Stimulated activated naive B cell treated with anti-CD40 and anti-IgM and Interleukin-4, amounts not matched to agents 10 μg/mL and 1 μg/mL and 100 μg/mL, for 72 hours (primary cell): ENCODE data around the gene USO1.
A peak's percentile ranks its signal among the peaks of the same experiment; 100 is the strongest.
"Not testable (repeated sequence)": the region's sequence is repeated elsewhere in the genome, so short reads cannot be mapped to it uniquely, and the experiment has no call there.

Experiments used
- ATAC-seq, 2 donors: fragments of 150-1000 bp; cut with Tn5 transposase; replicated peaks; 2 replicates each; pipeline ENCODE4 v1.10.0; 2021; ENCODE audit warnings: moderate library complexity in 1 of 2
- DNase-seq: peaks from one replicate; pipeline ENCODE4 v3.0.0; 2021
- H3K27ac Mint-ChIP-seq: one replicate; pipeline ENCODE4 v1.8.0; 2022; ENCODE audit warnings: mild to moderate bottlenecking, mixed read lengths
- H3K27me3 Mint-ChIP-seq, 2 donors: one replicate each; pipeline ENCODE4 v1.8.0; 2022; ENCODE audit warnings: mixed read lengths in 2 of 2
- H3K36me3 Mint-ChIP-seq, 2 donors: one replicate each; pipeline ENCODE4 v1.8.0; 2022; ENCODE audit warnings: mixed read lengths in 2 of 2, mild to moderate bottlenecking in 1 of 2
- H3K4me1 Mint-ChIP-seq, 2 donors: one replicate each; pipeline ENCODE4 v1.8.0; 2022; ENCODE audit warnings: mixed read lengths in 2 of 2, mild to moderate bottlenecking in 1 of 2
- H3K4me3 Mint-ChIP-seq, 2 donors: one replicate each; pipeline ENCODE4 v1.8.0; 2022; ENCODE audit warnings: mild to moderate bottlenecking in 2 of 2, mixed read lengths in 2 of 2, moderate library complexity in 1 of 2
- H3K9me3 Mint-ChIP-seq, 2 donors: one replicate each; pipeline ENCODE4 v1.8.0; 2022; ENCODE audit warnings: mixed read lengths in 2 of 2, mild to moderate bottlenecking in 1 of 2

The USO1 gene

DNA sequence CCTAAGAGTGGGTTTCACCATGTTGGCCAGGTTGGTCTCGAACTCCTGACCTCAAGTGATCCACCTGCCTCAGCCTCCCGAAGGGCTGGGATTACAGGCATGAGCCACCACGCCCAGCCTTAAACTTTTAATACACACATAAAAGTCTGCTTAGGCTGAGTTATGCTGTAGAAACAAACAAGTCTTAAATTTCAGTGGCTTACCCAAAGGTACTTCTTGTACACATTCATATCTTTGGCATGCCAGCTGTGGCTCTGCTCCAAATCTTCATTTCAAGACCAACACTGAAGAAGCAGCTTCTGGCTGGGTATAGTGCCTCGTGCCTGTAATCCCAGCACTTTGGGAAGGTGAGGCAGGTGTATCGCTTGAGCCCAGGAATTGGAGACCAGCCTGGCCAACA lies 97.6 kb downstream of the USO1 start:
- Mint-ChIP-seq H3K36me3 (peaks cover 0 to under 1% of the 10 kb centered on the region in 2 donors), H3K4me3 (no peak overlapping the region), H3K4me1 (no peaks in the 10 kb centered on the region), H3K9me3 (no peaks in the 10 kb centered on the region), H3K27ac (no peak overlapping the region), H3K27me3 (no peaks in the 10 kb centered on the region)
- ATAC-seq (no peak), DNase-seq (no peak)

DNA sequence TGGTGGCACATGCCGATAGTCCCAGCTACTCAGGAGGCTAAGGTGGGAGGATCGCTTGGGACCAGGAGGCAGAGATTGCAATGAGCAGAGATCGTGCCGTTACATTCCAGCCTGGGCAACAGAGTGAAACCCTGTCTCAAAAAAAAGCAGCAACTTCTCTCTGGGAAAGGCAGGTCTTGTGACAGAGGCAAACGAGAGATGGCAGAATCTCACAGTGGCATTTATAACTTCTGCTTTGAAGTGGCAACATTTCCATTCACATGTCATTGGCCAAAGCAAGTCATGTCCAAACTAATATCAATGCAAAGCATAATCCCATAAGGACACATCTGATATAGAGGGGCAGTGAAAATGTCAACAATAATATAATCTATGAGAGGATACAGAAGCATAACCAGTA lies 98.0 kb downstream of the USO1 start:
- Mint-ChIP-seq H3K27ac (no peak overlapping the region), H3K9me3 (no peaks in the 10 kb centered on the region), H3K36me3 (no peaks in the 10 kb centered on the region), H3K4me1 (no peaks in the 10 kb centered on the region), H3K27me3 (no peaks in the 10 kb centered on the region), H3K4me3 (no peak overlapping the region)
- DNase-seq (no peak), ATAC-seq (no peak)

DNA sequence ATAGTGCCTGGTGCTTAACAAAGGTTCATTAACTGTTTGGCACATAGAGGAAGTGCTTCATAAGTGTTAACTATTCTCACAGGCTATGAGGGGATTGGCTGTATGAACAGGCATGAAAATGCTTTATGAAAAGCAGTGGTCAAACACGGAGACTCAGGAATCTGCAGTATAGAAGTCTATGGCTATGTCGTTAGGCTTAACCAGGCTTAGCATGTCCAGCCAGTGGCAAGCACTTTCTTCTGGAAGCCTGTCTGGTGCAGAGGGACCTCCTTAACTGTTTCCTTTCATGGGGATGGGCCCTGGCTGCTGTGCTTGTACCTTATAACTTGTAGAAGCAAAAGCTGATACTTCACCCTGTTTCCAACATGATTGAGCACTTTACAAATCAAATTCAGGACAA lies 99.4 kb downstream of the USO1 start:
- no peak for ATAC-seq

DNA sequence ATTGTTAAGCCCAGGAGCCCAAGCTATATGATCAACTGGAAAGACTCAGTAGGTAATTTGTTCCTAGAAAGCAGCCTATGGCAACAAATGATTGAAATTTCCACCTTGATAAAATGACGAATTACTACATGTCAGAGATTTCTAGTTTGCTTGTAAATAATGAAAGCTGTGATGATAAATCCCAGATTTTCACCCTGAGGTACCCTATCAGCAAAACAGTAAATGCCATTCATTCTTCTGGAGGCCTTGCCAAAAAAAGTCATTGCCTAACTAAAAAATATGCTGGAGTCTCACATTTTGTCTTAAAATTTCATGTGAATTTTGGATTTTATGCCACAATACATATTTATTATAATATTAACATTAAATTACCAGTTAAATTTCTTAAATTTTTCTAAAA lies 106.5 kb downstream of the USO1 start:
- H3K27me3 Mint-ChIP-seq: peaks cover 4 to 5% of the 10 kb centered on the region in 2 donors
- no peak for ATAC-seq
- H3K9me3 Mint-ChIP-seq: peaks cover 0 to 2% of the 10 kb centered on the region in 2 donors
- peaks cover 0 to 2% of the 10 kb centered on the region in 2 donors for H3K4me1 Mint-ChIP-seq
- no peak overlapping the region for H3K27ac Mint-ChIP-seq
- no peaks in the 10 kb centered on the region for H3K36me3 Mint-ChIP-seq
- no peak overlapping the region for H3K4me3 Mint-ChIP-seq
- DNase-seq: no peak

More for the DNA sequence above, 99.4 kb downstream of the USO1 start:
- H3K27me3 Mint-ChIP-seq: peaks cover 0 to 5% of the 10 kb centered on the region in 2 donors
- H3K36me3 Mint-ChIP-seq: no peaks in the 10 kb centered on the region
- H3K9me3 Mint-ChIP-seq: no peaks in the 10 kb centered on the region
- no peak overlapping the region for H3K4me3 Mint-ChIP-seq
- no peaks in the 10 kb centered on the region for H3K4me1 Mint-ChIP-seq
- no peak overlapping the region for H3K27ac Mint-ChIP-seq
- DNase-seq: no peak

DNA sequence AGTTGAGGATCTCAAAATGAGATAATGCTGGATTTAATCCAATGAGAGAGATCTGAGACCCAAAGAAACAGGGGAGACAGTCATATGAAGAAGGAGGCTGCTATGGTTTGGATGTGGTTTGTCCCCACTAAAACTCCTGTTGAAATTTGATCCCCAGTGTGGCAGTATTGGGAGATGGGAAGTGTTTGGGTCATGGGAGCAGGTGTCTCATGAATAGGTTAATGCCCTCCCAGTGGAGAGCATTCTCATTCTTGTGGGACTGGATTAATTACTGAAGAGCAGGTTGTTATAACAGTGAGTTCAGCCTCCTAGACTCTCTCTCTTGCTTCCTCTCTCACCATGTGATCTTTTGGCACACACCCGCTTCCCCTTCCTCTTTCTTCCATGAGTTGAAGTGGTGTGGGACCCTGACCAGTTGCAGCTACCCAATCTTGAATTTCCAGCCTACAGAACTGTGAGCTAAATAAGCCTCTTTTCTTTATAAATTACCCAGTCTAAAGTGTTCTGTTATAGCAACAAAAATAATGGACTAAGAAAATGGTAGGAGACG lies 107.6 kb downstream of the USO1 start:
- DNase-seq (no peak), ATAC-seq (no peak)
- H3K4me3 Mint-ChIP-seq: no peak overlapping the region
- H3K4me1 Mint-ChIP-seq: peaks cover 0 to 2% of the 10 kb centered on the region in 2 donors
- no peak overlapping the region for H3K27ac Mint-ChIP-seq
- H3K36me3 Mint-ChIP-seq: no peaks in the 10 kb centered on the region
- peaks cover 4 to 5% of the 10 kb centered on the region in 2 donors for H3K27me3 Mint-ChIP-seq
- H3K9me3 Mint-ChIP-seq: peaks cover 0 to 2% of the 10 kb centered on the region in 2 donors

DNA sequence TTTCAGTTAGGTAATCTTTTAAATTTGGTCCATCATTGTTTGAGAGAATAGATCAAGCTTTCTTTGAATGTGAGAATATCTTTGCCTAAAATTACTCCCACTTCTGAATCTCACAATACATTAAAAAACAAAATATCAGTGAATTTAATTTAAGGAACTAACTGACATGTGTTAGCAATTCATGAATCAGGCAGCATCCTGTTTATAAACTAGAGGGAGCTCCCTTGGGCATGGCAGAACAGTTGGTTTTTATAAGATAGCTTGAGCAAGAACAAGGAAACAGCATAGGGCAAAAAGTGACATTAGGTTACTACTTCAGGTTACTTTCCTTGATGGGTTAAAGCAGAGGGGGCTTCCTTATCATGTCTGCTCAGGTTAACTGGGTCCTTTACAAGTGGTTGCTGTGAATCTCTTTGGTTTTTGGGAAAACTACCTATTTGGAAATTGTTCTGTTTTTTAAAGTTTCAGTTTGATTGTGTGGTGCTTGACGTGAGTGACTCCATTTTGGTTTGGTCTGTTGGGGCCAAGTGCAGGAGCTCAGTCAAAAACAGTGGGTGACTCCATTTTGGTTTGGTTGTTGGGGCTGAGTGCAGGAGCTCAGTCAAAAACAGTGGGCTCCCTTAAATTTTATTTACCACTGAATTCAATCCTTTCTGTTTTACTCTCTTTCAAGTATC lies 109.9 kb downstream of the USO1 start:
- Mint-ChIP-seq H3K9me3 (peaks cover 0 to 2% of the 10 kb centered on the region in 2 donors), H3K4me1 (peaks cover 0 to 2% of the 10 kb centered on the region in 2 donors)

DNA sequence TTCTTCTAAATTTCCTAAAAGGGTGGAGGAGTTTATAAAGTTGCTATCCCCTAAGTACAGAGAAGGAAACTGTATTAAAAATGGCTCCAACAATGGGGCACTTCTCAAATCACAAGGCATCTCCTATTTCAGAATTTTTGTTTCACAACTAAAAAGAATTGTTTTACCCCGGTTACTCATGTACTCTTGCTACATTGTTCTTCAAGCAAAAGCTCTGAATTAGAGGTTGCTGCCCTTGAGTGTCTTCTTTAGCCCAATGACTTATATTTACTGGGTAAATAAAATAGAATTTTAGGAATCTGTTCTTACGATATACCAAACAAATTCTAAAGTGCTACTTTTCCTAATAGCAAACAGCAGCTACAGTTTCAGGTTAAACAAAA lies 110.4 kb downstream of the USO1 start:
- H3K36me3 Mint-ChIP-seq: no peaks in the 10 kb centered on the region
- H3K27ac Mint-ChIP-seq: no peak overlapping the region
- no peak for DNase-seq
- H3K4me3 Mint-ChIP-seq: no peak overlapping the region
- H3K27me3 Mint-ChIP-seq: peaks cover 0 to 4% of the 10 kb centered on the region in 2 donors
- H3K4me1 Mint-ChIP-seq: peaks cover 0 to 2% of the 10 kb centered on the region in 2 donors
- no peak for ATAC-seq
- H3K9me3 Mint-ChIP-seq: peaks cover 0 to 2% of the 10 kb centered on the region in 2 donors

More for the DNA sequence above, 109.9 kb downstream of the USO1 start:
- H3K27ac Mint-ChIP-seq: no peak overlapping the region
- DNase-seq: no peak
- no peak overlapping the region for H3K4me3 Mint-ChIP-seq
- H3K36me3 Mint-ChIP-seq: no peaks in the 10 kb centered on the region
- H3K27me3 Mint-ChIP-seq: peaks cover 0 to 4% of the 10 kb centered on the region in 2 donors
- no peak for ATAC-seq

DNA sequence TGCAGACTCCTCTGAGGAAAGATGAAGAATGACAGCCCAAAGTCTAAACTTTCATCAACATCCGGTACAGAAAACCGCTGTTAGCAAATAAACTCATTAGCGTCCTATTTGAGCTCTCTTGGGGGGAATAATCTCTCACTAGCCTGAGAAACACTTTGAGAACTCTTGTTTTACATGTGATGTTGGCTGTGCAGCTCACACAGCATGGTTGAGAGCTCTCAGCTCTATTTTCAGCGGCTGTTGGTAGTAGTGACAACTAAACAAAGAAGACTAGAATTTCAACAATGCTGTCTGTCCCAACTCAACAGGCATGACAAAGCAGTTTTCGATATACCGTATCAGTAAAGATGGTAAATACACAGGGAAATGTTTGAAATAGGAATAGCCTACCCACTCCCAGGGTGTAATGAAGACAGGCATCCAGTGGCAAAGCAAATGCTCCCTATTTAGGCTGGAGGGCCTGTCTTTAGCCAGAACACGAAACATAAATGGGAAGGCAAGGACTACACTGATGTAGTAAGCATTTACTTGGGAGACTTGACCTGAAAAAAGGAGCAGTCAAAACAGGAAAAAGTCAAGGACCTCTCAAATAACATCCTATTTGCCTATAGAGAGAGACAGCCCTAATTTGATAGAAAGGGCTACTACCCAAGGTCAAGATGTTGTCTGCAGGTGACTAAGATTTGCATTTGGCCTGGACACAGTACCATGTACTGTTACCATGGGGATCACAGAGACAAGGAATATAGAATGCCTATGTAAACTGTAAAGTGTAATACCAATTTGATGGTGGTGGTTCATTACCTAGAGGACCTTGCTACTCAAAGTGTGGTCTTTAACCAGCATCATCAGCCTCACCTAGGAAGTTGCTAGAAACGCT lies 117.5 kb downstream of the USO1 start:
- Mint-ChIP-seq H3K36me3 (no peaks in the 10 kb centered on the region), H3K4me1 (no peaks in the 10 kb centered on the region), H3K27ac (no peak overlapping the region), H3K9me3 (no peaks in the 10 kb centered on the region), H3K27me3 (no peaks in the 10 kb centered on the region), H3K4me3 (no peak overlapping the region)
- DNase-seq: no peak
- no peak for ATAC-seq

DNA sequence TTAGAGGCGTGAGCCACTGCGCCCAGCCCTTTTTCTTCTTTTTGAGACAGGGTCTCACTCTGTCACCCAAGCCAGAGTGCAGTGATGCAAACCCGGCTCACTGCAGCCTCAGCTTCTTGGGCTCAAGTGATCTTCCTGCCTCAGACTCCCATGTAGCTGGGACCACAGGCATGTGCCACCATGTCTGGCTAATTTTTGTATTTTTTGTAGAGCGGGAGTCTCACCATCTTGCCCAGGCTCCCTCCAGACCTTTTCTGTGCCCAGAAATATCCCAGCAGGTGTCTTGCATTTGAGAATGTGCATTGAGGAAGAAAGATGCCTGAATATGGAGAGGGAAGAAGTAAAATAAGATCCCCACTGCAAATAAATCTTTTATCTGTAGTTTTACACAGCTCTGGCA lies 119.2 kb downstream of the USO1 start:
- DNase-seq: no peak
- no peak for ATAC-seq
- H3K27me3 Mint-ChIP-seq: peaks cover 0 to 3% of the 10 kb centered on the region in 2 donors
- H3K9me3 Mint-ChIP-seq: no peaks in the 10 kb centered on the region
- H3K4me3 Mint-ChIP-seq: no peak overlapping the region
- no peak overlapping the region for H3K27ac Mint-ChIP-seq
- H3K4me1 Mint-ChIP-seq: no peaks in the 10 kb centered on the region
- no peaks in the 10 kb centered on the region for H3K36me3 Mint-ChIP-seq

DNA sequence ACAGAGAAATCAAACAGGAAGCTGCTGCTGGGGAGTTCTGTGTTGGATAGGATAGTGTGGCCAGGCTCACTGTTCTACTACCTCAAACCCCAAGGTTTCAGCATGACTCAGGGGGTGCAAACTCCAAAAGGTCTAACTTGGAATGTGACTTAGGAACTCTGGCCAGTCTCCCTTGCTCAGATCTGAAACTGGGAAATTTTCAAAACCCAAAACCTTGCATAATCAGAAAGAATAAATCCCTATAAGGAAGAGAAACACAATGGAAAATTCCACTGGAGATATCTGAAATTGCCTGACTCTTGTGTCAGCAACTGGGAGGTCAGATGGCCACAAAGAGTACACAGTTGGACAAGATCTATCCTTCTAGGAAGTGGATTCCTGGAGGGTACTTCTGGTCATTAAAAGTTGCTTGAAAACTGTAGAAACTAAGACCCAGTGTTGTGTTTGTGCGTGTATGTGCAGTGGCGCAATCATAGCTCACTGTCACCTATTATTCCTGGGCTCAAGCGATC lies 119.8 kb downstream of the USO1 start:
- H3K27ac Mint-ChIP-seq: no peak overlapping the region
- DNase-seq (no peak), ATAC-seq (no peak)
- H3K4me3 Mint-ChIP-seq: no peak overlapping the region
- no peaks in the 10 kb centered on the region for H3K4me1 Mint-ChIP-seq
- H3K36me3 Mint-ChIP-seq: no peaks in the 10 kb centered on the region
- H3K27me3 Mint-ChIP-seq: peaks cover under 1 to 3% of the 10 kb centered on the region in 2 donors
- no peaks in the 10 kb centered on the region for H3K9me3 Mint-ChIP-seq

DNA sequence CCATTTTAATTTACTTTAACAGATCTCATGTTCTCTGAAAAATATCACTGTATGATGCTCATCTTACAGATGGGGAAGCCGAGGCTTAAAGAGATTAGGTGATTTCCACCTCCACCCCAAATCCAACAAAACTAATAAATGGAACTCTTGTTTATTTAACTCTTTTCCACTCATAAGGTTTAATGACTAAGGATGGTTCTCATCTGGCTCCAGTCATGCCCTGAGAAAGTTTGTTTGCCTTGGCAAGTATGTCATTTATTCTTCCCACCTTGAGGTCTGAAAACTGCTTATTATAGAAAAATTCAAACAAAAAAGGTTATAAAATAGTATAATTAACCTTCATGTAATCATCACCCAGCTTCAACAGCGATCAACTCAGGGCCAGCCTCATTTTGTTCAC lies 121.6 kb downstream of the USO1 start:
- H3K9me3 Mint-ChIP-seq: no peaks in the 10 kb centered on the region
- no peaks in the 10 kb centered on the region for H3K36me3 Mint-ChIP-seq
- H3K27me3 Mint-ChIP-seq: peaks cover 4 to 7% of the 10 kb centered on the region in 2 donors
- ATAC-seq (no peak), DNase-seq (no peak)
- H3K4me3 Mint-ChIP-seq: no peak overlapping the region
- no peaks in the 10 kb centered on the region for H3K4me1 Mint-ChIP-seq
- no peak overlapping the region for H3K27ac Mint-ChIP-seq

DNA sequence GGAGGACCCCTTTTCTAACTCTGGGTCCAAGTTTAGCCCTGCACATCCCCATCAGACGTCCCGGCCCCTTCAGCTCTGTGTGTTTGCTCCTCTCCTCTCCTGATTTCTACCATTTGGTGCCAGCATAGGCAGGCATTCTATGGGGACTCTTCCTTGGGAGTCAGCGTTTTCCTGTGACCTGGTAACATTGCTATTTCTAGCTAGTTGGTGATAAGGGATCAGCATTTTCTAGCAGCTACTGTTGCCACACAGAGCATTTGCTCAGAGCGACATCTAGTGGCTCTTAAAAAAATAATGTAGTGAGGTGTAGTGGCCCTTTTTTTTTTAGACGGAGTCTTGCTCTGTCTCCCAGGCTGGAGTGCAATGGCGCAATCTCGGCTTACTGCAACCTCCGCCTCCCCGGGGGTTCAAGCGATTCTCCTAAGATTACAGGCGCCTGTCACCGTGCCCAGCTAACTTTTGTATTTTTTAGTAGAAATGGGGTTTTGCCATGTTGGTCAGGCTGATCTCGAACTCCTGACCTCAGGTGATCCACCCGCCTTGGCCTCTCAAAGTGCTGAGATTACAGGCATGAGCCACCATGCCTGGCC lies 123.9 kb downstream of the USO1 start:
- H3K27me3 Mint-ChIP-seq: peaks cover 7 to 14% of the 10 kb centered on the region in 2 donors
- not testable (repeated sequence) for H3K27ac Mint-ChIP-seq, H3K4me1 Mint-ChIP-seq, H3K4me3 Mint-ChIP-seq, H3K9me3 Mint-ChIP-seq, H3K36me3 Mint-ChIP-seq
- peak; percentile 83 to 92 for ATAC-seq
- DNase-seq: peak; percentile 9

DNA sequence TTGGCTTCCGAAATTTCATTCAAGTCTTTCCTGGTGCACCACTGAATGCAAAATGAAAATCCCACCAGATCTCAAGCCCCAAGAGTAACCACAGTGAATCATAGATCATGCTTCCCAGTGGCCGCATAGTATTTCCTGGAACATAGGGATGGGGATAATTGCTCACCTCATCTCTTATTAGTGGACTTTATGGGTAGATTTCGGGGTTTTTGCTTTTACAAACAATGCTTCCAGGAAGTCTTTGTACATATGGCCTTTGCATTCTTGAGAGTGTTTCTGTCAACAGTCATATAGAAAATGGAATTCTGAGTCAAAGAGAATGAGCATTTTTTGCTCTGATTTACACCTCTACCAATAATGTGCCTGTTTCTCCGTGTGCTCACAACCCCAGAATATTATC lies 124.5 kb downstream of the USO1 start:
- ATAC-seq: no peak
- Mint-ChIP-seq H3K36me3 (no peaks in the 10 kb centered on the region), H3K27me3 (peaks cover 9 to 15% of the 10 kb centered on the region in 2 donors), H3K4me1 (no peaks in the 10 kb centered on the region), H3K9me3 (no peaks in the 10 kb centered on the region), H3K4me3 (no peak overlapping the region), H3K27ac (no peak overlapping the region)
- DNase-seq: no peak

DNA sequence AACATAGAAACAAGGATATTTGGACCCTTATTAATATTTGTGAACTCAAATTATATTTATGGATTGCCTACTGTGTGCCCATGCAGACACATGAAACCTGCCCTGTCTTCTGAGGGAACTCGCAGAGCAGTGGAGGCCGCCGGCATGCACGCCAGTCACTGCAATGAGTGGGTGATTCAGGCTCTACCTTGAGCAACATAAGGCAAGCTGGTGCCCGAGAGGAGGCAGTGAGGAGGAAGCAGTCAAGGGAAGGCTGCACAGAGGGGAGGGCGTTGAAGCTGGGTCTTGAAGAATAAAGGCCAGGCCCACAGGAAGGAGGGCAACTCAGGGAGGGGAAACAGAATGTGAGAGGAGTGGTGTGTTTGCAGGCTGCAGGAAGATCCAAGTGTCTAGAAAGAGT lies 125.1 kb downstream of the USO1 start:
- H3K9me3 Mint-ChIP-seq: no peaks in the 10 kb centered on the region
- peaks cover 11 to 15% of the 10 kb centered on the region in 2 donors for H3K27me3 Mint-ChIP-seq
- no peaks in the 10 kb centered on the region for H3K36me3 Mint-ChIP-seq
- H3K27ac Mint-ChIP-seq: no peak overlapping the region
- H3K4me1 Mint-ChIP-seq: no peaks in the 10 kb centered on the region
- no peak for DNase-seq
- no peak overlapping the region for H3K4me3 Mint-ChIP-seq
- ATAC-seq: no peak
